HepG2 (cell line): ENCODE data around the gene SUPT4H1. TPM values are rescaled to one million over a fixed set of nuclear protein-coding genes. Genes with fewer than 3 reads are reported as not detected.

ENCODE experiments used
- ATAC-seq: fragments of 200-7000 bp; cut with Tn5 transposase; 3 replicates; pipeline ENCODE4 v1.9.1; 2020; ENCODE audit warnings: mild to moderate bottlenecking, moderate library complexity
- BruUV-seq: library from RNA; stranded (reverse); fragments of 400-500 nt; replicated peaks from 2 replicates; lab custom pipeline; 2021; lab: Mats Ljungman, UMichigan
- CTCF ChIA-PET: fragments of 300-600 bp; formaldehyde crosslinking; extraction: SDS; loops from one replicate; lab custom pipeline; 2021; ENCODE audit warnings: low total read pairs, inconsistent platforms, low intra/inter-chr PET ratio; lab: Yijun Ruan, JAX
- POLR2A ChIA-PET: fragments of 350-600 bp; sonication (Branson Sonifier 250); formaldehyde crosslinking; loops from one replicate; lab custom pipeline; 2020; ENCODE audit warnings: antibody characterized with exemption, inconsistent platforms; lab: Yijun Ruan, JAX
- DNase-seq: peaks from one replicate; pipeline ENCODE4 v3.0.0-alpha.2; 2015; ENCODE audit warnings: low spot score
- FAIRE-seq: peaks from 3 replicates; lab custom pipeline; 2011; peaks lifted over from hg19 to GRCh38; lab: Jason Lieb, UNC
- H2AFZ ChIP-seq: one replicate; pipeline ENCODE4 v1.6.1; 2011; ENCODE audit warnings: low read length, inconsistent platforms
- H3K27ac ChIP-seq: fragments of 300-600 bp; 3 replicates; pipeline ENCODE4 v1.8.0; 2011; ENCODE audit warnings: mixed run types, mild to moderate bottlenecking, mixed read lengths, low read length, inconsistent platforms; ENCODE audit not compliant: insufficient read depth; ENCODE audit errors: extremely low read length
- H3K27me3 ChIP-seq, 2 experiments: fragments of 200-600 bp in 1 of 2; 2 replicates in 1 of 2; 3 replicates in 1 of 2; pipeline versions ENCODE4 v1.6.0 to v1.8.0; 2011; ENCODE audit warnings: low read length in 2 of 2, mild to moderate bottlenecking in 2 of 2, moderate library complexity in 2 of 2, inconsistent platforms in 1 of 2; ENCODE audit not compliant: insufficient read depth in 2 of 2, control insufficient read depth in 1 of 2
- H3K36me3 ChIP-seq, 2 experiments: fragments of 200-600 bp in 1 of 2; replicated peaks in 1 of 2; 2 replicates in 1 of 2; 3 replicates in 1 of 2; pipeline versions ENCODE4 v1.5.1 to v1.8.0; 2011; ENCODE audit warnings: low read length in 2 of 2, inconsistent platforms in 1 of 2; ENCODE audit not compliant: insufficient read depth in 2 of 2, control insufficient read depth in 1 of 2
- H3K4me1 ChIP-seq: 2 replicates; pipeline ENCODE4 v1.5.1; 2012; ENCODE audit warnings: low read length, inconsistent platforms; ENCODE audit not compliant: insufficient read depth
- H3K4me2 ChIP-seq: 2 replicates; pipeline ENCODE4 v1.6.0; 2011; ENCODE audit warnings: low read depth, low read length, inconsistent platforms
- H3K4me3 ChIP-seq, 3 experiments: fragments of 200-600 bp in 1 of 3; sonication (generic), shearing (Covaris generic) in 1 of 3; replicated peaks in 1 of 3; 2 replicates each; pipeline ENCODE4 v1.5.1; 2011 to 2016; ENCODE audit warnings: low read length in 3 of 3, inconsistent platforms in 2 of 3, low read depth in 2 of 3, mild to moderate bottlenecking in 2 of 3, control low read depth in 1 of 3, mixed read lengths in 1 of 3; ENCODE audit not compliant: insufficient read depth in 1 of 3
- H3K79me2 ChIP-seq: one replicate; pipeline ENCODE4 v1.6.1; 2011; ENCODE audit warnings: low read length, inconsistent platforms; ENCODE audit not compliant: insufficient read depth
- H3K9ac ChIP-seq: 2 replicates; pipeline ENCODE4 v1.6.0; 2011; ENCODE audit warnings: mild to moderate bottlenecking, low read depth, low read length, inconsistent platforms; ENCODE audit not compliant: insufficient read depth
- H3K9me3 ChIP-seq: 2 replicates; pipeline ENCODE4 v1.5.1; 2012; ENCODE audit warnings: mild to moderate bottlenecking, low read length
- H4K20me1 ChIP-seq: 2 replicates; pipeline ENCODE4 v1.6.0; 2011; ENCODE audit warnings: inconsistent platforms, mild to moderate bottlenecking, low read length, moderate library complexity; ENCODE audit not compliant: insufficient read depth
- ISX ChIP-seq: sonication (generic); formaldehyde crosslinking; conservative IDR thresholded peaks from 2 replicates; pipeline ENCODE4 v1.5.0; 2020; ENCODE audit warnings: missing genetic modification reagents
- MEF2D ChIP-seq: sonication (generic); formaldehyde crosslinking; IDR thresholded peaks from 2 replicates; pipeline ENCODE4 v1.5.1; 2020; ENCODE audit warnings: mild to moderate bottlenecking, missing genetic modification reagents
- NFE2 ChIP-seq: sonication (generic); formaldehyde crosslinking; IDR thresholded peaks from 2 replicates; pipeline ENCODE4 v1.4.0; 2020; ENCODE audit warnings: missing genetic modification reagents
- NFYB ChIP-seq: sonication (generic); formaldehyde crosslinking; IDR thresholded peaks from 2 replicates; pipeline ENCODE4 v1.4.0; 2020; ENCODE audit warnings: missing genetic modification reagents
- RBM22 ChIP-seq: fragments of 200-400 bp; formaldehyde crosslinking; optimal IDR thresholded peaks from 2 replicates; pipeline ENCODE3; 2017; ENCODE audit warnings: mild to moderate bottlenecking, low read length, moderate library complexity
- RFXAP ChIP-seq: sonication (generic); formaldehyde crosslinking; IDR thresholded peaks from 2 replicates; pipeline ENCODE4 v1.4.0; 2020; ENCODE audit warnings: missing genetic modification reagents, borderline replicate concordance
- SCMH1 ChIP-seq: sonication (generic); formaldehyde crosslinking; IDR thresholded peaks from 2 replicates; pipeline ENCODE4 v1.9.0; 2021; ENCODE audit warnings: missing genetic modification reagents, mild to moderate bottlenecking, borderline replicate concordance
- TAF1 ChIP-seq: sonication (generic); formaldehyde crosslinking; IDR thresholded peaks from 2 replicates; pipeline ENCODE4 v1.4.0; 2020; ENCODE audit warnings: missing genetic modification reagents
- ZNF205 ChIP-seq: IDR thresholded peaks from 2 replicates; pipeline ENCODE4 v1.6.1; 2018; ENCODE audit warnings: missing biosample characterization, missing genetic modification reagents
- ZNF574 ChIP-seq: sonication (generic); formaldehyde crosslinking; IDR thresholded peaks from 2 replicates; pipeline ENCODE4 v1.4.0; 2020; ENCODE audit warnings: missing genetic modification reagents
- ZNF598 ChIP-seq: sonication (generic); formaldehyde crosslinking; IDR thresholded peaks from 2 replicates; pipeline ENCODE4 v1.5.1; 2020; ENCODE audit warnings: mild to moderate bottlenecking, missing genetic modification reagents, borderline replicate concordance
- ZNF644 ChIP-seq: IDR thresholded peaks from 2 replicates; pipeline ENCODE4 v1.6.1; 2016; ENCODE audit warnings: low read depth
- WGBS: methylation state at CpG from one replicate; pipeline ENCODE4 v1.1.6; 2017; ENCODE audit warnings: low lambda C conversion rate; 5-methylcytosine and 5-hydroxymethylcytosine counted together
- in situ Hi-C: cut with HindIII; loops from 2 replicates; pipeline ENCODE4 v1.10.0; 2017; ENCODE audit warnings: low pct_unique_long_range_greater_than_20kb; ENCODE audit not compliant: extremely low pct_ligation_motif_present
- intact Hi-C: fragments of 100-400 bp; cut with micrococcal nuclease; formaldehyde crosslinking; loops from one replicate; pipeline ENCODE4 v1.10.0; 2022; ENCODE audit not compliant: unreplicated experiment
- polyA plus RNA-seq, 8 experiments: library from polyadenylated mRNA; depleted of rRNA in 3 of 8; stranded (reverse) in 7 of 8; unstranded in 1 of 8; fragments of >200 nt; fragmentation: Illumina TruSeq in 4 of 8; extraction: Trizol in 4 of 8; gene quantifications; 2 replicates each; pipeline versions ENCODE4 v1.2.1 to v1.2.3, GENCODE V29; 2011 to 2016; ENCODE audit warnings: low read depth in 4 of 8, missing spikeins in 1 of 8, mixed read lengths in 1 of 8; ENCODE audit not compliant: insufficient read depth in 1 of 8
- total RNA-seq, 5 experiments: library from RNA; depleted of rRNA; stranded (reverse); fragments of >200 nt; fragmentation: Illumina TruSeq; extraction: Trizol; gene quantifications; 2 replicates each; pipeline ENCODE4 v1.2.3, GENCODE V29; 2016; ENCODE audit warnings: low read depth in 1 of 5
- TF ChIP-seq, protein P1 (sequence below): sonication (generic); formaldehyde crosslinking; IDR thresholded peaks from 2 replicates; pipeline ENCODE4 v1.5.0; 2020; ENCODE audit warnings: missing genetic modification reagents

The SUPT4H1 gene
- total and polyA plus RNA-seq, 2 of the 13 experiments (the other 11 are each of a cell fraction or from before 2014, with no cell fraction given) = 155 to 244 TPM

- TF ChIP-seq, protein P1, sequence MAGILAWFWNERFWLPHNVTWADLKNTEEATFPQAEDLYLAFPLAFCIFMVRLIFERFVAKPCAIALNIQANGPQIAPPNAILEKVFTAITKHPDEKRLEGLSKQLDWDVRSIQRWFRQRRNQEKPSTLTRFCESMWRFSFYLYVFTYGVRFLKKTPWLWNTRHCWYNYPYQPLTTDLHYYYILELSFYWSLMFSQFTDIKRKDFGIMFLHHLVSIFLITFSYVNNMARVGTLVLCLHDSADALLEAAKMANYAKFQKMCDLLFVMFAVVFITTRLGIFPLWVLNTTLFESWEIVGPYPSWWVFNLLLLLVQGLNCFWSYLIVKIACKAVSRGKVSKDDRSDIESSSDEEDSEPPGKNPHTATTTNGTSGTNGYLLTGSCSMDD (CRISPR knock-in tag) = no peak
- no peak for TF ChIP-seq TAF1 (CRISPR knock-in tag)
- TF ChIP-seq ZNF574 (CRISPR knock-in tag) = peak; percentile 79
- TF ChIP-seq, all 625 proteins: peak for 18
These were observed 47.8 kb downstream of the SUPT4H1 start (continued) for GRCh38 chr17:58303971-58304749.

GRCh38 chr17:58302919-58303585, 48.9 kb downstream of the SUPT4H1 start:
- ChIA-PET CTCF (no interaction called here), POLR2A (no interaction called here)
- H3K4me1 ChIP-seq = 0 out of 2 replicates have a peak, but pooled peaks cover under 1% of the 10 kb centered on the region
- no TSS peak for BruUV-seq
- H3K4me3 ChIP-seq = no peak overlapping the region
- no peak overlapping the region for H3K9ac ChIP-seq
- TF ChIP-seq ISX (CRISPR knock-in tag) (no peak), ZNF644 (CRISPR knock-in tag) (no peak), NFYB (CRISPR knock-in tag) (no peak), RBM22 (no peak), SCMH1 (CRISPR knock-in tag) (no peak), RFXAP (CRISPR knock-in tag) (no peak), MEF2D (no peak), ZNF205 (CRISPR knock-in tag) (no peak), ZNF598 (CRISPR knock-in tag) (no peak), NFE2 (CRISPR knock-in tag) (no peak)
- intact Hi-C loops = no loop called here
- 19% methylated on average over 9 of the region's 9 CpGs for WGBS
- no peaks in the 10 kb centered on the region for H3K9me3 ChIP-seq
- in situ Hi-C loops = no loop called here
- H3K36me3 ChIP-seq = no peaks in the 10 kb centered on the region
- H3K4me2 ChIP-seq = no peak overlapping the region
- ATAC-seq (no peak), DNase-seq (no peak), FAIRE-seq (no peak)
- H3K27me3 ChIP-seq = peaks cover 11 to 58% of the 10 kb centered on the region in 2 experiments; a peak in 4 of 5 replicates
- H3K79me2 ChIP-seq = no peaks in the 10 kb centered on the region
- no peak overlapping the region for H2AFZ ChIP-seq
- H3K27ac ChIP-seq = no peak overlapping the region
- no peaks in the 10 kb centered on the region for H4K20me1 ChIP-seq
